ENCODE data around the gene GRK3.

- TF ChIP-seq EZH2 (IDR thresholded peaks at IDR 0.05; ENCODE audit: low read depth), result no peak
- no peak for TF ChIP-seq CTCF (conservative IDR thresholded peaks at IDR 0.05)
Observed at GRCh38 chr22:25775531-25775930, 211.1 kb downstream of the GRK3 start.
